Glomerular endothelial cell (primary cell): Measurements from ENCODE around the gene THEM5. TPM values are rescaled to one million over a fixed set of nuclear protein-coding genes. Genes with fewer than 3 reads are reported as not detected.
"Not testable (repeated sequence)": the region's sequence is repeated elsewhere in the genome, so short reads cannot be mapped to it uniquely, and the experiment has no call there.

ENCODE experiments used
- DNase-seq: peaks from one replicate; pipeline ENCODE4 v3.0.0-alpha.2; 2011; ENCODE audit warnings: low read depth, low spot score; ENCODE audit errors: extremely low read depth
- total RNA-seq: library from RNA; depleted of rRNA; stranded (reverse); fragments of >200 nt; gene quantifications from 2 replicates; pipeline ENCODE4 v1.2.3, GENCODE V29; 2015

The THEM5 gene
- total RNA-seq, 1 donor from 2014 or later: not detected

DNA sequence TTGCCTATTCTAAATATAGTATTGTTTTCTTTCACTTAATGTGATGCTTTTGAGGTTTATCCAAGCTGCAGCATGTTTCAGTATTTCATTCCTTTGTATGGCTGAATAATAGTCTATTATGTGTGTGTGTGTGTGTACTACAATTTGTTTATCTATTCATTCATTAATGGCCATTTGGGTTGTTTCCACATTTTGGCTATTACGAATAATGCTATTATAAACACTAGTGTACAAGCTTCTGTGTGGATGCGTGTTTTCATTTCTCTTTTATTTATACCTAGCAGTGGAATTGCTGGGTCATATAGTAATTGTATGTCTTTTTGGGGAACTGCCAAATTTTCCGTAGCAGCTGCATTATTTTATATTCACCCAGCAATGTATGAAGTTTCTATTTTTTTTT is 15.0 kb upstream of the THEM5 start:
- DNase-seq: no peak

DNA sequence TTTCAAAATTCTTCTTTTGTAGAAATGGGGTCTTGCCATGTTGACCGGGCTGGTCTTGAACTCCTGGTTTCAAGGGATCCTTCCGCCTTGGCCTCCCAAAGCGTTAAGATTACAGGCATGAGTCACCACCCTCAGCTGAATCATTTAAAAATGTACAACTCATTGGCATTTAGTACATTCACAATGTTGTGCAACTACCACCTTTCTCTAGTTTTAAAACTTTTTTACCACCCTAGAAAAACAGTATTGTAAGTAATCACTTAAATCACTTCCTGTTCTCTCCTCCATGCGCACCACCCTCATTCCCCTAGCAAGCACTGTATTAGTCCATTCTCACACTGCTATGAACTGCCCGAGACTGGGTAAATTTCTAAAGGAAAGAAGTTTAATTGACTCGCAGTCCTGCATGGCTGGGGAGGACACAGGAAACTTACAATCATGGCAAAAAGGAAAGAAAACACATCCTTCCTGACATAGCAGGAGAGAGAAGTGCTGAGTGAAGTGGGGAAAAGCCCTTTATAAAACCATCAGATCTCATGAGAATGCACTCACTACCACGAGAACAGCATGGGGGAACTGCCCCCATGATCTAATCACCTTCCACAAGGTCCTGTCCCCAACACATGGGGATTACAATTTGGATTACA is 14.4 kb upstream of the THEM5 start:
- no peak for DNase-seq

- DNase-seq: no peak
Measured at GRCh38 chr1:151867321-151867720, 13.8 kb upstream of the THEM5 start.

DNA sequence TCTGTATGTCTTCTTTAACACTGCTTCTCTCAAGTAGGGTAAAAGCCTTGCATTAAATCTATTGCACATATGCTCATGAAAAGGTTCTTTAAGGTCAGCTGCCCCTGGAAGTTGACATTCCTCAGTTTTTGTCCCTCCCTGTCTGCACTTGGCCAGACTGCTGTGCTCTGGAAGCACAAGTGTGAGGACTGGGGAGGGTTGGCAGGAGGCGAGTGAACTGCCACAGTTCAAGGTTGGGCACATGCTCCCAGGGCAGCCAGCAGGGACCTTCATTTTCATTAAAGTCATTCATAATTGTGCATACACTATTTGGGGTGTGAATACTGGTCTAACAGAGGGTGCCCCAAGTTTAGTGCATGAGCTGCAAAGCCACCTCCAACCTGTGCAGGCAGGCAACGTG is 10.9 kb upstream of the THEM5 start:
- DNase-seq: no peak

GRCh38 chr1:151862604-151863003 is 9.1 kb upstream of the THEM5 start:
- no peak for DNase-seq

DNA sequence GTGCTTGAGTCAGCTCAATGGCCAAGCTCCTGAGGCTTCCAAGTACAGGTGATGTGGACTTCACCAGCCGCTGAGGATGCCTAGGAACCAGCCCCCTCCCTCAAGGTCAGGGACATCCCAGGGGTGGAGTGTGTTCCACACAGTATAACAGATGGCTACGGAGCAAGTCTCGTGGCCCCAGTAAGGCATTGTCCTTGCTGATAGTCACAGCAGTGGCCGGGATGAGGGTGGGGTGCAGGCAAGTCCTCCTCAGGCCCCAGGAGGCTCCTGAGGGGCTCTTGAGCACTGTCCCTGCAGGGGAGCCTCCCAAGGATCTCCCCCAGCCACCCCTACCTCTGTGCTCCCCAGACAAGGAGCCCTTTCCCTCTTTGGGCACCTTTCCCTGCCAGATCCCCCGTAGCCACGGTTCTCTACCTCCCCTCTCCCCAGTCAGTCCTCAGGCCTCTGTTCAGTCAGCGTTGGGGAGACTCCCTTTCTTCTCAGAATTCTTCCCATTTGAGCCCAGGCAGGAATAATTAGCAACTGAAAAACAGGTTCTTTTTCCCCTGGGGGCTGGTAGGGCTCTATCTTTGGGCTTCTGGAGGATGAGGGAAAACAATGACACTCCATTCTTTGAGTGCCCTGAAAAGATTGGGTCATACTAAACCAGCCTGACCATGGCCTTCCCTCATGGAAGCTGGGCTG is 7.1 kb upstream of the THEM5 start:
- no peak for DNase-seq

- DNase-seq: no peak
Measured at GRCh38 chr1:151859891-151860293, 6.4 kb upstream of the THEM5 start.

GRCh38 chr1:151858886-151859665 is 5.6 kb upstream of the THEM5 start:
- no peak for DNase-seq

GRCh38 chr1:151858030-151858746 is 4.7 kb upstream of the THEM5 start:
- no peak for DNase-seq

DNA sequence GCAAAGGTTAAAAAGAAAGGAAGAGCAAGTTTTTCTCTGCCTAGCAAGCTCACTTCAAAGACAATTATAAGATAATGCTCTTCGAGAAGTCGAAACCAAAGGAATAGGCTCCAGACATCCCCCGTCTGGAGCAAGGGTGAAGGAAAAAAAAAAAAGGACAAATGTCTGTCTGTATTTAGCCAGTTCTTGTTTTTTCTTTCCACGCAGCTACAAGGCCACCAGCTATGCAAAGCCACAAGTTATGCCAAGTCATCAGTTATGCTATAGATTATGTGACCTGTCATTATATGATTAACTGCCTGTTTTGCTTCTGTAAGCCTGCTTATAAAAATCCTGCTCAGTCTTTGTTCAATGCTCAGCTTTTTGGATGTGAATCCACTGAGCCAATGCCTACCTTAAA is 2.4 kb upstream of the THEM5 start:
- no peak for DNase-seq

DNA sequence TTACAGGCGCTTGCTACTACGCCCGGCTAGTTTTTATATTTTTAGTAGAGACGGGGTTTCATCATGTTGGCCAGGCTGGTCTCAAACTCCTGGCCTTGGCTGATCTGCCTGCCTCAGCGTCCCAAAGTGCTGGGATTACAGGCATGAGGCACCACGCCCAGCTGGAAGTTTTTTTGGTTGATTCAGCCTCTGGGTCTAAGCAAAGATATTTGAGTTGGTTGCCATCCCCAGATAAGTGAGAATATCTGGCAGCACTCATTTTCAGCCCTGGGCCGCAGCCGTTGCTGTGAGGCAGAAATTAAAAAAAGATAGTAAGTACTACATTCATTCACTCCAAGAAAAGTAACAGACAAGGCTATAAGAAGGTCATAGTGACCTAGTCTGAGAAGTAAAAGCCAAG is 2.0 kb upstream of the THEM5 start:
- DNase-seq: not testable (repeated sequence)

DNA sequence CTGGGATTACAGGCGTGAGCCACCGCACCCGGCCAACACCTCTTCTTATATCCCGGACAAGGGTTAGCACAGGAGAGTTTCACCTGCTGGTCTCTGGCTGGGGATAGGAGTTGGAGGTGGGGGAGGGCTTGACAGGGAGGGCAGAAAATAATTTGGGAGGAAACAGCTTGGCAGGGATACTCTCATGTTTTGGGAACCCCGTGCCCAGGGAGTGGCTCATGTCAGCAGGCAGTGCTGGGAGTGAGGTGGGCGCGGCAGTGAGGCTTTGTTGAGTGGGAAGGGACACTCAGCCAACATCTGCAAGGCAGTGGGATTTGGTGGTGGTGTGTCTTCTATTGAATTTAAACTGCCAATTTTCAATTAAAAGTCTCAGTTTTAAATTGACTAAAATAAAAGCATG is 1.1 kb upstream of the THEM5 start:
- no peak for DNase-seq

DNA sequence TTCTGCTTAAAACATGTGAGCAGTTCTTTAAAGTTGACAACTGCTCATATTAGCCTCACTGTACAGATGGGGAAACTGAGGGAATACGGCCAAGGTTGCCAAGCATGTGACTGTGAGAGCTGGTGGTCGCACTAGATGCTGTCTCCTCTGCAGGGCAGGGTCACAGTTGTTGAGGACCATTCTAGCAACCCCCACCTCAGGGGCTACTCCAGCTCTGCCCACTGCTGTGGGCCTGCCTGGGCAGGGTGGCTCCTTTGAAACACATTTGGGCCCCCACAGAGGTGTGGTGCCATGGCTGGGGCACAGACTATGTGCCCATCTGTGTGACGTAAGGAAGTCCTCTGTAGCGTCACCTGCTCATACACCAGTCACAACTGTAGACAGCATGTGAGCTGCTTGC is 779 bp downstream of the THEM5 start:
- no peak for DNase-seq

GRCh38 chr1:151851886-151852285 is 1.6 kb downstream of the THEM5 start:
- DNase-seq: no peak

DNA sequence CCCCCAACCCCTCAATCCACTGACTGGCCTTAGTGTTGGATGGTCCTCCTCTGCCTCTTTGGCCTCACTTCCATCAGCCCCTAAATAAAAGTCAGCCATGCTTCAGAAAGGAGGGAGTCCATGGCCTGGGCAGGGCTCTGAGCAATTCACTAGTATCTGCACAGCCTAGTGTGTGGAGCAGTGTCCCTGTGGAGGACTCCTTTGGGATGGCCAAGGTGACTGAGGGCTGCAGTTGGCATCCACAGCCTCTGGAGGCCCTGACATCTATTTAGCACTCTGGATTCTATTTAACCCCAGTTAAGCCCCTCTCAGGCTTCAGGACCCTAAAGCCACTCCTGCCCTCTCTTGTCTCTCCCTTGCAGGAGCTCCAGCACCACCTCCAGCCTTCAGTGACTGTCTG is 3.6 kb downstream of the THEM5 start:
- DNase-seq: no peak

GRCh38 chr1:151849126-151849525 is 4.4 kb downstream of the THEM5 start:
- DNase-seq: no peak

- DNase-seq: no peak
Measured at GRCh38 chr1:151847867-151848596, 5.5 kb downstream of the THEM5 start.

DNA sequence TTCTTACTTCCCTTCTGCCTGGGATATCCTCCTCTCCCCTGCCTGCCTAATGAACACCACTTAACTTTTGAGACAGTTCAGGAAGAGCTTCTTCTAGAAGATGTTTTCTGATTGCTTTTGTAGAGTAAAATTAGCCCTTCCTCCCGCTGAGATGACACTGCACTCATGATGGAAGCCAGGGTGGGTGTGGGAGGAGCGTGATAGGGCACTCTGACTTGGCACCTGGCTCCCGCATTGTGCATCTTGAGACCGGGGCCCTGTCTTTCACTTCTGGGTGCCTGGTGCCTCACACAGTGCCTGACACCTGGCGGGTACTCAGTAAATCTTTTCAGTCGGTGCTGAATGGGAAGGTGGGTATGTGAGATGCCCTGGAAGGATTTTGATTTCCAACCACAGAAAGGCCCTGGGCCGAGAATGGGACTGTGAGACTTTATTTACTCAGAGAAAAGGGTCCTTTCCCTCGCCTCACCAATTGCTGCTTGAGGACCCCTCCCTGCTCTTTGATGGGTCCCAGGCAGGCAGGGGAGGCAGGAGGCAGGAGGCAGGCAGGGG is 6.8 kb downstream of the THEM5 start:
- DNase-seq: no peak

DNA sequence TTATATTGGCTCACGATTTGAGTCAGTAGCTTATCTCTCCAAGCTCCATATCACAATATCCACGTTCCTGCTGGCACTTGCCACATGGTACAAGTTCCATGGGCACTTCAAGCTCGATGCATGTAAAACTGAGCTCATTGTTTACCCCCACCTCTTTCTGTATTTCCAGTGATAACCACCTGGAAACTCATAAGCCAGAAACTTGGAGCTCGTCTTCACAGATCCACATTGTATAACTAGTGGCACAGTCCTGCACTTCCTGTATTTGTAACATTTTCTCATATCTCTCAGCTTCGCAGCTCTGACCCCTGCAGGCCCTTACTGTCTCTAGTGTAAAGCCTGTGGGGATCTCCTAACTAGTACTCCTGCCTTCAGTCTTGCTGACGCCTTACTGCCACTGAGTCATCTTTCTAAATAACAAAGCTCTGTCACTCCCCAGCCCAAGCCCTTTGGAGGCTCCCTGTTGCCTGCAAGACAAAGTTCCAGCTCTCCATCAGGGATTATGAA is 7.4 kb downstream of the THEM5 start:
- no peak for DNase-seq

DNA sequence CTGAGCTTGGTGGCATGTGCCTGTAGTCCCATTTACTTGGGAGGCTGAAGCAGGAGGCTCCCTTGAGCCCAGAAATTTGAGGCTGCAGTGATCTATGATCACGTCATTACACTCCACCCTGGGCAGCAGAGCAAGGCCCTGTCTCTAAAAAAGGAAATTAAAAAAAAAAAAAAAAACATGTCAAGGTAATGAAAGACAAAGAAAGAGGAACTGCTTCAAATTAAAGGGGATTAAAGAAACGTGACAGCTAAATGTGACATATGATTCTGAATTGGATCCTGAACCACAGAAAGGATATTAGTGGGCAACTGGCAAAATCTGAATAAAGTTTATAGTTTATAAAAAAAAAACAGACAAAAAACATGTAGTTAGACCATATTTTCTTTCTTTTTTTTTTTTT is 10.1 kb downstream of the THEM5 start:
- DNase-seq: no peak
